Pancreas (tissue), 10 donors: ENCODE measurements around the gene GPC3. TPM values are rescaled to one million over a fixed set of nuclear protein-coding genes. Genes with fewer than 3 reads are reported as not detected.

Source experiments
- ATAC-seq, 4 donors: fragments of 200-7000 bp; cut with Tn5 transposase; one replicate each; pipeline versions ENCODE4 v1.8.0 to v1.9.1; 2020; ENCODE audit warnings: mild to moderate bottlenecking in 4 of 4, moderate library complexity in 4 of 4
- DNase-seq, 6 donors: peaks; one replicate each; pipeline ENCODE4 v3.0.0-alpha.2; 2020
- FAIRE-seq: peaks from 2 replicates; lab custom pipeline; 2012; peaks lifted over from hg19 to GRCh38; lab: Jason Lieb, UNC
- H3K27ac ChIP-seq, 4 donors: fragments of 200-600 bp; sonication (generic); 1 replicate in 3 of 4; 2 replicates in 1 of 4; pipeline versions ENCODE4 v1.5.0 to v1.8.0; 2020
- H3K27me3 ChIP-seq, 4 donors: fragments of 200-600 bp; one replicate each; pipeline ENCODE4 v1.8.0; 2021
- H3K36me3 ChIP-seq, 3 donors: fragments of 200-600 bp; sonication (generic) in 1 of 3; one replicate each; pipeline versions ENCODE4 v1.5.0 to v1.8.0; 2020 to 2021
- H3K4me1 ChIP-seq, 3 donors: fragments of 200-600 bp; one replicate each; pipeline ENCODE4 v1.8.0; 2021
- H3K4me3 ChIP-seq, 4 donors: fragments of 200-600 bp; sonication (generic) in 2 of 4; one replicate each; pipeline versions ENCODE4 v1.5.0 to v1.8.0; 2020 to 2021
- H3K9me3 ChIP-seq, 4 donors: fragments of 200-600 bp; one replicate each; pipeline ENCODE4 v1.8.0; 2021
- CTCF ChIP-seq, 4 donors: fragments of 200-600 bp; sonication (generic) in 3 of 4; IDR thresholded peaks; one replicate each; pipeline versions ENCODE4 v1.5.0 to v1.8.0; 2021; ENCODE audit warnings: antibody characterized with exemption in 4 of 4
- WGBS, 2 donors: extraction: QIAGEN DNeasy Blood & Tissue Kit; methylation state at CpG; one replicate each; pipeline ENCODE4 v1.1.7; 2013; 5-methylcytosine and 5-hydroxymethylcytosine counted together
- intact Hi-C, 3 donors: fragments of 100-400 bp; cut with DNase I; formaldehyde crosslinking; loops; one replicate each; pipeline versions ENCODE4 v1.11.1 to v1.14.2; 2022
- polyA plus RNA-seq, 2 donors: library from polyadenylated mRNA; stranded (reverse); fragments of 200-250 nt; gene quantifications; one replicate each; pipeline ENCODE4 v1.2.3, GENCODE V29; 2013
- total RNA-seq, 6 donors: library from RNA; stranded (reverse); fragmentation: NEBNext Ultra II Directional in 4 of 6; extraction: Animal tissue kit (Norgen Biotek cat#: 25700) in 4 of 6; gene quantifications; one replicate each; pipeline versions ENCODE4 v1.2.1 to v1.2.4, GENCODE V29; 2021 to 2023
- donor health status: healthy with polysubstance abuse.
- donor health status: DM: no; HTN: no; CAD: no; lungs with moderate emphysema.
- donor health status: DM: no; HTN: no; CAD: no.
- donor health status: control.
- donor health status: control.
- donor health status: Bipolar disorder and iron deficiency.
- donor health status: DM: yes; HTN: yes; CAD: no.
- donor health status: DM: no; HTN: no; CAD: no.
- donor health status: DM: no; HTN: no; CAD: no.
- donor health status: DM: yes; HTN: yes; CAD: no.

Gene GPC3
- total and polyA plus RNA-seq, 8 donors, result 0.95 to 18.6 (median 2.7) TPM

- peaks cover 0 to 9% (median 0%) of the 10 kb centered on the region in 4 donors for H3K27me3 ChIP-seq
- WGBS, 2 donors, result 78 to 88% methylated on average over 3 of the region's 3 CpGs
- H3K4me3 ChIP-seq, result no peak overlapping the region
- FAIRE-seq (no peak), ATAC-seq (no peak), DNase-seq (no peak)
- H3K9me3 ChIP-seq, result no peaks in the 10 kb centered on the region
- H3K36me3 ChIP-seq, result no peaks in the 10 kb centered on the region
- no peak overlapping the region for H3K27ac ChIP-seq
- TF ChIP-seq CTCF (IDR thresholded peaks at IDR 0.05), result no peak
- intact Hi-C loops, result no loop called here
- H3K4me1 ChIP-seq, result no peaks in the 10 kb centered on the region
Measured at GRCh38 chrX:133971586-133971985, 13.8 kb downstream of the GPC3 start.

GRCh38 chrX:133970076-133970475 lies 15.3 kb downstream of the GPC3 start:
- DNase-seq, result no peak
- intact Hi-C loops, result no loop called here
- Histone ChIP-seq H3K27me3 (peaks cover 0 to 9% (median 0%) of the 10 kb centered on the region in 4 donors), H3K4me1 (no peaks in the 10 kb centered on the region), H3K36me3 (no peaks in the 10 kb centered on the region), H3K9me3 (no peaks in the 10 kb centered on the region), H3K27ac (no peak overlapping the region), H3K4me3 (no peak overlapping the region)
- 43 to 44% methylated on average over 5 of the region's 5 CpGs for WGBS, 2 donors
- ATAC-seq, result no peak
- no peak for FAIRE-seq
- no peak for TF ChIP-seq CTCF (IDR thresholded peaks at IDR 0.05)

GRCh38 chrX:133969191-133969590 lies 16.2 kb downstream of the GPC3 start:
- no peaks in the 10 kb centered on the region for H3K4me1 ChIP-seq
- no peak overlapping the region for H3K4me3 ChIP-seq
- H3K27ac ChIP-seq, result no peak overlapping the region
- no peaks in the 10 kb centered on the region for H3K9me3 ChIP-seq
- WGBS, 2 donors, result 62 to 86% methylated on average over 3 of the region's 3 CpGs
- FAIRE-seq (no peak), ATAC-seq (no peak), DNase-seq (no peak)
- no peak for TF ChIP-seq CTCF (IDR thresholded peaks at IDR 0.05)
- H3K36me3 ChIP-seq, result no peaks in the 10 kb centered on the region
- intact Hi-C loops, result no loop called here
- H3K27me3 ChIP-seq, result peaks cover 0 to 9% (median 0%) of the 10 kb centered on the region in 4 donors

- H3K27ac ChIP-seq, result no peak overlapping the region
- H3K36me3 ChIP-seq, result no peaks in the 10 kb centered on the region
- FAIRE-seq (no peak), ATAC-seq (no peak), DNase-seq (no peak)
- H3K27me3 ChIP-seq, result peaks cover 0 to 9% (median 0%) of the 10 kb centered on the region in 4 donors
- WGBS, 2 donors, result 68 to 97% methylated on average over 5 of the region's 5 CpGs
- no peak for TF ChIP-seq CTCF (IDR thresholded peaks at IDR 0.05)
- intact Hi-C loops, result no loop called here
- H3K4me1 ChIP-seq, result no peaks in the 10 kb centered on the region
- no peaks in the 10 kb centered on the region for H3K9me3 ChIP-seq
- H3K4me3 ChIP-seq, result no peak overlapping the region
Measured at GRCh38 chrX:133968109-133968508, 17.3 kb downstream of the GPC3 start.

GRCh38 chrX:133966199-133966598 lies 19.2 kb downstream of the GPC3 start:
- Histone ChIP-seq H3K36me3 (no peaks in the 10 kb centered on the region), H3K27me3 (peaks cover 0 to 9% (median 0%) of the 10 kb centered on the region in 4 donors), H3K9me3 (no peaks in the 10 kb centered on the region), H3K4me1 (no peaks in the 10 kb centered on the region), H3K4me3 (no peak overlapping the region), H3K27ac (no peak overlapping the region)
- no peak for TF ChIP-seq CTCF (IDR thresholded peaks at IDR 0.05)
- FAIRE-seq (no peak), ATAC-seq (no peak), DNase-seq (no peak)
- intact Hi-C loops, result no loop called here
- 76 to 91% methylated on average over 3 of the region's 3 CpGs for WGBS, 2 donors
